ENCODE measurements around the gene GLI2.

- TF ChIP-seq CTCF (IDR thresholded peaks at IDR 0.05) (no peak), EP300 (IDR thresholded peaks at IDR 0.05) (no peak), POLR2A (IDR thresholded peaks at IDR 0.05) (no peak)
Observed at GRCh38 chr2:120758181-120759144, 22.8 kb downstream of the GLI2 start.
